OCI-LY1 (cell line): ENCODE data around the gene TMOD4.
A peak's percentile ranks its signal among the peaks of the same experiment; 100 is the strongest.

ENCODE experiments used
- H2AFZ ChIP-seq: fragments of 200-600 bp; sonication (generic), shearing (Covaris generic); 2 replicates; pipeline ENCODE4 v1.6.0; 2014; ENCODE audit warnings: antibody characterized with exemption, mild to moderate bottlenecking, low read length
- H3F3A ChIP-seq: fragments of 200-600 bp; sonication (generic), shearing (Covaris generic); 2 replicates; pipeline ENCODE4 v1.6.0; 2014; ENCODE audit warnings: mild to moderate bottlenecking, antibody characterized with exemption, low read length, moderate library complexity; ENCODE audit not compliant: insufficient read depth
- H3K27ac ChIP-seq: fragments of 200-600 bp; sonication (generic); 2 replicates; pipeline ENCODE4 v1.5.1; 2014; ENCODE audit warnings: low read length, mixed run types, mild to moderate bottlenecking, low read depth; ENCODE audit not compliant: poor library complexity, severe bottlenecking
- H3K27me3 ChIP-seq: fragments of 200-600 bp; sonication (generic); 2 replicates; pipeline ENCODE4 v1.6.0; 2014; ENCODE audit warnings: antibody characterized with exemption, mild to moderate bottlenecking, low read length, moderate library complexity; ENCODE audit not compliant: insufficient read depth
- H3K36me3 ChIP-seq: fragments of 200-600 bp; sonication (generic); 2 replicates; pipeline ENCODE4 v1.6.1; 2014; ENCODE audit warnings: mild to moderate bottlenecking, antibody characterized with exemption, low read length, moderate library complexity, mixed read lengths; ENCODE audit not compliant: insufficient read depth
- H3K4me1 ChIP-seq: fragments of 200-600 bp; sonication (generic); 2 replicates; pipeline ENCODE4 v1.5.1; 2014; ENCODE audit warnings: mild to moderate bottlenecking, low read length, moderate library complexity; ENCODE audit not compliant: insufficient read depth, severe bottlenecking
- H3K4me2 ChIP-seq: fragments of 200-600 bp; sonication (generic), shearing (Covaris generic); 2 replicates; pipeline ENCODE4 v1.6.1; 2014; ENCODE audit warnings: low read length
- H3K4me3 ChIP-seq: fragments of 200-600 bp; sonication (generic); 2 replicates; pipeline ENCODE4 v1.5.1; 2014; ENCODE audit warnings: low read length, low read depth, mild to moderate bottlenecking, mixed read lengths; ENCODE audit not compliant: poor library complexity, severe bottlenecking
- H3K79me2 ChIP-seq: fragments of 200-600 bp; shearing (Covaris generic); 2 replicates; pipeline ENCODE4 v1.6.1; 2016; ENCODE audit warnings: mixed run types, low read length, mixed read lengths; ENCODE audit not compliant: insufficient read depth
- H3K9ac ChIP-seq: fragments of 200-600 bp; sonication (generic), shearing (Covaris generic); 2 replicates; pipeline ENCODE4 v1.6.1; 2014; ENCODE audit warnings: mild to moderate bottlenecking, low read length, mixed read lengths
- H3K9me2 ChIP-seq: fragments of 200-600 bp; sonication (generic), shearing (Covaris generic); 2 replicates; pipeline ENCODE4 v1.6.1; 2014; ENCODE audit warnings: low read depth, mild to moderate bottlenecking, low read length, mixed read lengths
- H3K9me3 ChIP-seq: fragments of 200-600 bp; shearing (Covaris generic); 2 replicates; pipeline ENCODE4 v1.6.1; 2014; ENCODE audit warnings: low read length, mixed read lengths
- H4K20me1 ChIP-seq: fragments of 200-600 bp; sonication (generic), shearing (Covaris generic); 2 replicates; pipeline ENCODE4 v1.6.0; 2016; ENCODE audit warnings: mild to moderate bottlenecking, low read length; ENCODE audit not compliant: insufficient read depth
- EZH2 ChIP-seq: fragments of 200-600 bp; sonication (generic), shearing (Covaris generic); IDR thresholded peaks from 2 replicates; pipeline ENCODE4 v1.8.0; 2017; ENCODE audit warnings: borderline replicate concordance, mixed run types, mild to moderate bottlenecking, antibody characterized with exemption, low read length, moderate library complexity, mixed read lengths
- TF ChIP-seq, protein P1 (sequence below): fragments of 200-600 bp; sonication (generic), shearing (Covaris generic); IDR thresholded peaks from 2 replicates; pipeline ENCODE4 v1.5.1; 2017; ENCODE audit warnings: mild to moderate bottlenecking, antibody characterized with exemption, low read length, moderate library complexity, mixed read lengths

The TMOD4 gene

DNA sequence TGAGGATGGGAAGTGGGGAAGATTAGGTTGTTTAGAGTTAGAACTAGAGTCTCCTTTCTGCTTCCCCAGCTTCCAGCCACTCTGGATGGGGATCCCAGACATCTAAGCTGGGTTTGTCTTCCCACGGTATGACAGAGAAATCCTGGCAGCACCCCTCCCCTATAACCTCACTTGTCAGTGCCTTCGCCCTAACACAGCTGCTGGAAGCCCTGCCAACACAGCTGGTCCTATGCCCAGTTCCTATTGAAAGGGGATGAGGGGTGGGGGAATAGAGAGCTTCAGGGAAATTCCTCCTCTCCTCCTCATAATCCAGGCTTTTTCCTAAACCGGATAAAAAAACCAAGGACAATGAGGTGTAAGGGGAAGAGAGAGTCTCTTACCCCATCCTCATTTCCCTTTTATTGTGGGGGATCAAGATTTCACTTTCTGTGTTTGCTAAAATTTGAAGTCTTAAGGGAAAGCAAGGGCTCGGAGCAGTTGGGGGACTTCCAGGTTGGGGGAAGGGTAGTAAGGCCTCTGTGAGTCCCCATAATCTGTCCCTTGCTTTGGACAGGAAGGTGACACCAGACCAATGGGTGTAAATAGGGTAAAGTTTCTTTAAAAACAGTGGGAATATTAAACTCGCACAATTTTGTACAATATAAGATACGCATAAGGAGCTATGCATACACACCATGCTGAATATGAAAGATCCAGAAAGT, 590 bp downstream of the TMOD4 start:
- no peak for TF ChIP-seq EZH2
- TF ChIP-seq, protein P1, sequence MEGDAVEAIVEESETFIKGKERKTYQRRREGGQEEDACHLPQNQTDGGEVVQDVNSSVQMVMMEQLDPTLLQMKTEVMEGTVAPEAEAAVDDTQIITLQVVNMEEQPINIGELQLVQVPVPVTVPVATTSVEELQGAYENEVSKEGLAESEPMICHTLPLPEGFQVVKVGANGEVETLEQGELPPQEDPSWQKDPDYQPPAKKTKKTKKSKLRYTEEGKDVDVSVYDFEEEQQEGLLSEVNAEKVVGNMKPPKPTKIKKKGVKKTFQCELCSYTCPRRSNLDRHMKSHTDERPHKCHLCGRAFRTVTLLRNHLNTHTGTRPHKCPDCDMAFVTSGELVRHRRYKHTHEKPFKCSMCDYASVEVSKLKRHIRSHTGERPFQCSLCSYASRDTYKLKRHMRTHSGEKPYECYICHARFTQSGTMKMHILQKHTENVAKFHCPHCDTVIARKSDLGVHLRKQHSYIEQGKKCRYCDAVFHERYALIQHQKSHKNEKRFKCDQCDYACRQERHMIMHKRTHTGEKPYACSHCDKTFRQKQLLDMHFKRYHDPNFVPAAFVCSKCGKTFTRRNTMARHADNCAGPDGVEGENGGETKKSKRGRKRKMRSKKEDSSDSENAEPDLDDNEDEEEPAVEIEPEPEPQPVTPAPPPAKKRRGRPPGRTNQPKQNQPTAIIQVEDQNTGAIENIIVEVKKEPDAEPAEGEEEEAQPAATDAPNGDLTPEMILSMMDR, result no peak
- H3K4me2 ChIP-seq, result no peak overlapping the region
- H3K79me2 ChIP-seq, result no peaks in the 10 kb centered on the region
- no peak overlapping the region for H3K4me3 ChIP-seq
- no peaks in the 10 kb centered on the region for H3K9me2 ChIP-seq
- no peaks in the 10 kb centered on the region for H3K4me1 ChIP-seq
- peaks cover 65% of the 10 kb centered on the region for H3K36me3 ChIP-seq
- no peaks in the 10 kb centered on the region for H3F3A ChIP-seq
- no peak overlapping the region for H3K9ac ChIP-seq
- H3K27ac ChIP-seq, result no peak overlapping the region
- no peaks in the 10 kb centered on the region for H3K27me3 ChIP-seq
- no peaks in the 10 kb centered on the region for H3K9me3 ChIP-seq
- H4K20me1 ChIP-seq, result no peaks in the 10 kb centered on the region
- H2AFZ ChIP-seq, result no peak overlapping the region

DNA sequence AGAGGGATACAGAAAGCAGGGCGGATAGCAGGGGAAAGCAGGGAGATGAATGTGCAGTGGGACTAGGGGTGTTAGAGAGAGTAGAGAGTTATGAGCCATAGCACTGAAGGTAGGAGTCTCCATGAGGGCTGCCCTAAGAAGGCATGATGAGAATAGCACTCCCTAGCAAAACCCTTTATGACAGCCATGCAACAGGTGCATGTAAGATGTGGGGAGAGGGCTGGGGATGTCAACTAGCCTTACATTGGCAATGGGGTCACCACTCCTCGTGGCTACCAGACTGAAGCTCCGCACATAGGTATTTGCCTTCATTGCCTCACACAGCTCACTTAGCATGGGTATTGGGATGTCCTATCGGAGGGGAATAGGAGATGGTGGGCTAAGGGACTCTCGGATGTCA, 4.6 kb downstream of the TMOD4 start:
- TF ChIP-seq EZH2, result no peak
- TF ChIP-seq, protein P1, result no peak
- H3K4me1 ChIP-seq, result peaks cover 10% of the 10 kb centered on the region
- H3F3A ChIP-seq, result no peaks in the 10 kb centered on the region
- H3K9me2 ChIP-seq, result no peaks in the 10 kb centered on the region
- no peak overlapping the region for H3K9ac ChIP-seq
- peaks cover 46% of the 10 kb centered on the region; the same call in 1 of the 2 replicates for H3K36me3 ChIP-seq
- H3K9me3 ChIP-seq, result no peaks in the 10 kb centered on the region
- H3K27ac ChIP-seq, result no peak overlapping the region
- no peak overlapping the region for H3K4me2 ChIP-seq
- H4K20me1 ChIP-seq, result no peaks in the 10 kb centered on the region
- H3K79me2 ChIP-seq, result no peaks in the 10 kb centered on the region; the same call in 1 of the 2 replicates
- no peak overlapping the region for H3K4me3 ChIP-seq
- H2AFZ ChIP-seq, result no peak overlapping the region
- no peaks in the 10 kb centered on the region for H3K27me3 ChIP-seq

DNA sequence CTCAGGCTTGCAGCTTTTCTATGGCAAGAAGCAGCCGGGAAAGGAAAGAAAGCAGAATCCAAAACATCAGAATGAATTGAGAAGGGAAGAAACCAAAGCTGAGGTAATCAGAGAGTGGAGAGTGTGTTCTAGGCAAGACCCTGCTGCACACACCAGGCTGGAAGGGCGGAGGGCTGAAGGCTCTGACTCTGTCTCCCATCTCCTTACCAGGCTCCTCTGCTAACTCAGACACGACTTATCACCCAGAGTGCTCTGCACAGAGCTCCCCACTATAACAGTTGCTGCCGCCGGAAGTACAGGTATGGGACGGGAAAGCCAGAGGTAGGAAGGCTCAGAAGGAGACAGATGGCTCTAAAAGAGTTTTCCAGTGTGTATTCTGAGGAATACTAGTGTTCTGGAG, 8.7 kb downstream of the TMOD4 start:
- H3K27ac ChIP-seq, result no peak overlapping the region
- peak overlapping the region; percentile 82 for H3K9ac ChIP-seq
- no peaks in the 10 kb centered on the region for H4K20me1 ChIP-seq
- H3K36me3 ChIP-seq, result peaks cover 25% of the 10 kb centered on the region; the same call in 1 of the 2 replicates
- peak overlapping the region; percentile 80 for H3K4me2 ChIP-seq
- no peaks in the 10 kb centered on the region for H3K27me3 ChIP-seq
- H3F3A ChIP-seq, result no peaks in the 10 kb centered on the region
- no peaks in the 10 kb centered on the region; the same call in 1 of the 2 replicates for H3K79me2 ChIP-seq
- no peak overlapping the region for H2AFZ ChIP-seq
- TF ChIP-seq, protein P1, result no peak
- TF ChIP-seq EZH2, result no peak
- peak overlapping the region; percentile 76 for H3K4me3 ChIP-seq
- no peaks in the 10 kb centered on the region for H3K9me3 ChIP-seq
- no peaks in the 10 kb centered on the region for H3K9me2 ChIP-seq
- H3K4me1 ChIP-seq, result peaks cover 27% of the 10 kb centered on the region
